Measurements from ENCODE around the gene LY6G6F.

GRCh38 chr6:31681135-31681671 is 25.5 kb upstream of the LY6G6F start:
- no peak for TF ChIP-seq CTCF (IDR thresholded peaks at IDR 0.05)
- no peak for TF ChIP-seq POLR2A (IDR thresholded peaks at IDR 0.05)
- TF ChIP-seq POLR2AphosphoS5 (IDR thresholded peaks at IDR 0.05), result no peak

Measured in breast epithelium (tissue), 3 donors.